Glutamatergic neuron (in vitro differentiated cells): ENCODE results near the gene LY6G6D. TPM values are rescaled to one million over a fixed set of nuclear protein-coding genes. Genes with fewer than 3 reads are reported as not detected.

Experiments used
- DNase-seq: peaks from one replicate; pipeline ENCODE4 v3.0.0; 2022
- H3K27ac Mint-ChIP-seq: one replicate; pipeline ENCODE4 v1.8.0; 2020; ENCODE audit warnings: mild to moderate bottlenecking, mixed read lengths, inconsistent platforms; ENCODE audit not compliant: unreplicated experiment
- H3K27me3 Mint-ChIP-seq: one replicate; pipeline ENCODE4 v1.8.0; 2020; ENCODE audit warnings: mild to moderate bottlenecking, moderate library complexity, mixed read lengths, inconsistent platforms; ENCODE audit not compliant: unreplicated experiment
- H3K36me3 Mint-ChIP-seq: one replicate; pipeline ENCODE4 v1.8.0; 2020; ENCODE audit warnings: mild to moderate bottlenecking, mixed read lengths, inconsistent platforms; ENCODE audit not compliant: unreplicated experiment
- H3K4me1 Mint-ChIP-seq: one replicate; pipeline ENCODE4 v1.8.0; 2020; ENCODE audit warnings: mild to moderate bottlenecking, low read depth, mixed read lengths, inconsistent platforms; ENCODE audit not compliant: unreplicated experiment
- H3K4me3 Mint-ChIP-seq: one replicate; pipeline ENCODE4 v1.8.0; 2020; ENCODE audit warnings: mild to moderate bottlenecking, mixed read lengths, inconsistent platforms; ENCODE audit not compliant: unreplicated experiment
- H3K9me3 Mint-ChIP-seq: one replicate; pipeline ENCODE4 v1.8.0; 2020; ENCODE audit warnings: mild to moderate bottlenecking, moderate library complexity, mixed read lengths, inconsistent platforms; ENCODE audit not compliant: unreplicated experiment
- total RNA-seq: library from RNA; stranded (reverse); fragmentation: NEBNext Ultra II Directional; extraction: Animal tissue kit (Norgen Biotek cat#: 25700); gene quantifications from one replicate; pipeline ENCODE4 v1.2.1, GENCODE V29; 2021; ENCODE audit not compliant: unreplicated experiment
- TF ChIP-seq, protein P1 (sequence below): fragments of 200-600 bp; sonication (generic); IDR thresholded peaks from one replicate; pipeline ENCODE4 v1.5.0; 2021; ENCODE audit not compliant: partially characterized antibody, unreplicated experiment

The LY6G6D gene
- total RNA-seq, 1 donor from 2014 or later, result not detected

DNA sequence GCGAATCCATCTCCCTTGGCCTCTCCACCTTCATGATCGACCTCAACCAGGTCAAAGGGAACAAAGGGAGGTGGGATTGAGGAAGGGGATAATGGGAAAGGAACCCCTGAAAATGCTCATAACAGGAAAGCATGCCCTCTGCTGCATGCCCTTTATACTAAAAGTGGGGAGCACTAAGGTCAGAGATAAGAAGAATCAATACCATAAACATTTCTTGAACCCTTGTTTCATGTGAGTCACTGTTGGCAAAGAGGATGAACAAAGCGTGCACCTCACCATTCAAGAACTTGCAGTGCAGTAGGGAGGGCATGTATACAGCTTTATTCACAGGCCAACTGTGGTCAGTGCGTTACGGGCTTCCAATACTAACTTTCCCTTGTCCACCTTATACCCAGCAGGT, 45.6 kb downstream of the LY6G6D start:
- peaks cover 4% of the 10 kb centered on the region for H3K27me3 Mint-ChIP-seq
- H3K9me3 Mint-ChIP-seq, result no peaks in the 10 kb centered on the region
- H3K27ac Mint-ChIP-seq, result no peak overlapping the region
- TF ChIP-seq, protein P1, sequence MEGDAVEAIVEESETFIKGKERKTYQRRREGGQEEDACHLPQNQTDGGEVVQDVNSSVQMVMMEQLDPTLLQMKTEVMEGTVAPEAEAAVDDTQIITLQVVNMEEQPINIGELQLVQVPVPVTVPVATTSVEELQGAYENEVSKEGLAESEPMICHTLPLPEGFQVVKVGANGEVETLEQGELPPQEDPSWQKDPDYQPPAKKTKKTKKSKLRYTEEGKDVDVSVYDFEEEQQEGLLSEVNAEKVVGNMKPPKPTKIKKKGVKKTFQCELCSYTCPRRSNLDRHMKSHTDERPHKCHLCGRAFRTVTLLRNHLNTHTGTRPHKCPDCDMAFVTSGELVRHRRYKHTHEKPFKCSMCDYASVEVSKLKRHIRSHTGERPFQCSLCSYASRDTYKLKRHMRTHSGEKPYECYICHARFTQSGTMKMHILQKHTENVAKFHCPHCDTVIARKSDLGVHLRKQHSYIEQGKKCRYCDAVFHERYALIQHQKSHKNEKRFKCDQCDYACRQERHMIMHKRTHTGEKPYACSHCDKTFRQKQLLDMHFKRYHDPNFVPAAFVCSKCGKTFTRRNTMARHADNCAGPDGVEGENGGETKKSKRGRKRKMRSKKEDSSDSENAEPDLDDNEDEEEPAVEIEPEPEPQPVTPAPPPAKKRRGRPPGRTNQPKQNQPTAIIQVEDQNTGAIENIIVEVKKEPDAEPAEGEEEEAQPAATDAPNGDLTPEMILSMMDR, result no peak
- no peak for DNase-seq
- peaks cover 5% of the 10 kb centered on the region for H3K4me1 Mint-ChIP-seq
- H3K4me3 Mint-ChIP-seq, result no peak overlapping the region
- H3K36me3 Mint-ChIP-seq, result peaks cover 7% of the 10 kb centered on the region

DNA sequence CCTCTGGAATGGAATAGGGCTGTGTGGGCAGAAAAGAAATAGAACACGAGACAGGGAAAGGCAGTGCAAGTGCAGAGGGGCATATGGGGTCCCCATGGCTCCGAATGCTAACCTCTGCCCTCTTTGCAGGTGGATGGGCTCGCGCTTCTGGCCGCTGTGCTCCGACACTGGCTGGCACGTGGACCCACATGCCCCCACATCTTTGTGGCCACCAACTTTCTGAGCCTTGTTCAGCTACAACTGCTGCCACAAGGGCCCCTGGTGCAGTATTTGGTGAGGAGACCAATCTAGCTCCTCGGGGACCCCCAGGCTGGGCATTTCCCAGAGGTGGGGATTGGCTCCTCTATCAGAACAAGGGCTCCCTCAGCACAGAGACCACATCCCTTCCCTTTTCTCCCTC, 46.2 kb downstream of the LY6G6D start:
- H3K4me1 Mint-ChIP-seq, result peaks cover 5% of the 10 kb centered on the region
- H3K36me3 Mint-ChIP-seq, result peaks cover 7% of the 10 kb centered on the region
- TF ChIP-seq, protein P1, result no peak
- H3K4me3 Mint-ChIP-seq, result no peak overlapping the region
- peaks cover 4% of the 10 kb centered on the region for H3K27me3 Mint-ChIP-seq
- H3K9me3 Mint-ChIP-seq, result no peaks in the 10 kb centered on the region
- H3K27ac Mint-ChIP-seq, result no peak overlapping the region
- no peak for DNase-seq

DNA sequence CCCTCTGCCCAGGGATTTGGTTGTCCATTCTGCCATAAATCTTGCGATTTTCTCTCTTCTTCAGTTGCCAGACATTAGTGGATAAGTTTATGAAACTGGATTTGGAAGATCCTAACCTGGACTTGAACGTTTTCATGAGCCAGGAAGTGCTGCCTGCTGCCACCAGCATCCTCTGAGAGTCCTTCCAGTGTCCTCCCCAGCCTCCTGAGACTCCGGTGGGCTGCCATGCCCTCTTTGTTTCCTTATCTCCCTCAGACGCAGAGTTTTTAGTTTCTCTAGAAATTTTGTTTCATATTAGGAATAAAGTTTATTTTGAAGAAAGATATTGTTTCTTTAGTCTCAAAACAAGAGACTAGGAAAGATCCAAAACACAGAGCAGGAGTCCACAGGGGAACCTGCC, 47.2 kb downstream of the LY6G6D start, which contains the start of gene SAPCD1:
Gene SAPCD1, plus strand, starts transcription at position 301 of the 400 bp plus-strand sequence. CDS start 399 bp downstream, outside the sequence.
- TF ChIP-seq, protein P1, result no peak
- Mint-ChIP-seq H3K27me3 (peaks cover 4% of the 10 kb centered on the region), H3K4me1 (peaks cover 5% of the 10 kb centered on the region), H3K36me3 (peaks cover 7% of the 10 kb centered on the region), H3K9me3 (no peaks in the 10 kb centered on the region), H3K4me3 (no peak within 1 kb of the TSS), H3K27ac (peak within 1 kb of the TSS; percentile 18)
- no peak for DNase-seq

GRCh38 chr6:31762878-31763618, 47.9 kb downstream of the LY6G6D start:
- peaks cover 7% of the 10 kb centered on the region for H3K36me3 Mint-ChIP-seq
- peaks cover 4% of the 10 kb centered on the region for H3K27me3 Mint-ChIP-seq
- H3K4me1 Mint-ChIP-seq, result peaks cover 5% of the 10 kb centered on the region
- no peak overlapping the region for H3K27ac Mint-ChIP-seq
- TF ChIP-seq, protein P1, result no peak
- H3K4me3 Mint-ChIP-seq, result no peak overlapping the region
- no peak for DNase-seq
- no peaks in the 10 kb centered on the region for H3K9me3 Mint-ChIP-seq

DNA sequence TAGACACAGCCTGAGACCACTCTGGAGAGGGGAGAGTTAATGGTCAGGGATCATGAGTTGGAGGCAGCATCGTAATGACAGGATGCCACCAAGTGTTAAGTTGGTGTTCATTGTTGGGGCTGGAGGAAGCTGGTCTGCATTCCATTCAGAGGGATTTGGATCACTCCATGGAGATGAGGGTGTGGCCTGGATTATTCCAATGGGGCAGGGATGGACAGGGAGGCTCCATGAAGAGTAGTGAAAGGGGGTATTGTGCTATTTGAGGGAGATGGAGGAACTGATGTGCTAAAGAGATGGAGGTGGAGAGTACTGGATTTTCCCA, 48.4 kb downstream of the LY6G6D start:
- Mint-ChIP-seq H3K4me3 (no peak overlapping the region), H3K27ac (no peak overlapping the region), H3K36me3 (peaks cover 7% of the 10 kb centered on the region), H3K4me1 (peaks cover 5% of the 10 kb centered on the region), H3K9me3 (no peaks in the 10 kb centered on the region), H3K27me3 (peaks cover 4% of the 10 kb centered on the region)
- TF ChIP-seq, protein P1, result no peak
- DNase-seq, result no peak
